Measurements from ENCODE around the gene SON.

- TF ChIP-seq, protein P1, sequence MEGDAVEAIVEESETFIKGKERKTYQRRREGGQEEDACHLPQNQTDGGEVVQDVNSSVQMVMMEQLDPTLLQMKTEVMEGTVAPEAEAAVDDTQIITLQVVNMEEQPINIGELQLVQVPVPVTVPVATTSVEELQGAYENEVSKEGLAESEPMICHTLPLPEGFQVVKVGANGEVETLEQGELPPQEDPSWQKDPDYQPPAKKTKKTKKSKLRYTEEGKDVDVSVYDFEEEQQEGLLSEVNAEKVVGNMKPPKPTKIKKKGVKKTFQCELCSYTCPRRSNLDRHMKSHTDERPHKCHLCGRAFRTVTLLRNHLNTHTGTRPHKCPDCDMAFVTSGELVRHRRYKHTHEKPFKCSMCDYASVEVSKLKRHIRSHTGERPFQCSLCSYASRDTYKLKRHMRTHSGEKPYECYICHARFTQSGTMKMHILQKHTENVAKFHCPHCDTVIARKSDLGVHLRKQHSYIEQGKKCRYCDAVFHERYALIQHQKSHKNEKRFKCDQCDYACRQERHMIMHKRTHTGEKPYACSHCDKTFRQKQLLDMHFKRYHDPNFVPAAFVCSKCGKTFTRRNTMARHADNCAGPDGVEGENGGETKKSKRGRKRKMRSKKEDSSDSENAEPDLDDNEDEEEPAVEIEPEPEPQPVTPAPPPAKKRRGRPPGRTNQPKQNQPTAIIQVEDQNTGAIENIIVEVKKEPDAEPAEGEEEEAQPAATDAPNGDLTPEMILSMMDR (IDR thresholded peaks at IDR 0.05; ENCODE audit: poor library complexity, severe bottlenecking) = no peak
- TF ChIP-seq SMC3 (conservative IDR thresholded peaks at IDR 0.05; ENCODE audit: poor library complexity) (no peak), EZH2 (IDR thresholded peaks at IDR 0.05; ENCODE audit: borderline replicate concordance, insufficient read depth, low read length, poor library complexity, severe bottlenecking) (no peak)
Measured at GRCh38 chr21:33552093-33552998, 9.5 kb downstream of the SON start.

Data from neural cell (in vitro differentiated cells).